Liver (tissue), 3 donors: ENCODE measurements around the gene OR2AJ1.

ENCODE experiments used
- EGR1 ChIP-seq, 2 donors: IDR thresholded peaks; 2 replicates each; pipeline ENCODE4 v1.6.1; 2016 to 2018; ENCODE audit warnings: antibody characterized with exemption in 2 of 2, low read depth in 2 of 2
- FOXA1 ChIP-seq: IDR thresholded peaks from 2 replicates; pipeline ENCODE4 v1.6.1; 2016; ENCODE audit warnings: antibody characterized with exemption
- GABPA ChIP-seq, 2 donors: IDR thresholded peaks in 1 of 2; conservative IDR thresholded peaks in 1 of 2; 2 replicates each; pipeline ENCODE4 v1.6.1; 2016; ENCODE audit warnings: antibody characterized with exemption in 2 of 2, mild to moderate bottlenecking in 1 of 2, moderate library complexity in 1 of 2
- HNF4G ChIP-seq: IDR thresholded peaks from 2 replicates; pipeline ENCODE4 v1.6.1; 2016; ENCODE audit warnings: antibody characterized with exemption
- JUND ChIP-seq, 2 donors: IDR thresholded peaks; 2 replicates each; pipeline ENCODE4 v1.6.1; 2016; ENCODE audit warnings: antibody characterized with exemption in 2 of 2
- RAD21 ChIP-seq, 2 donors: IDR thresholded peaks; 2 replicates each; pipeline ENCODE4 v1.6.1; 2016; ENCODE audit warnings: antibody characterized with exemption in 2 of 2, mild to moderate bottlenecking in 2 of 2
- RXRA ChIP-seq, 2 donors: IDR thresholded peaks; 2 replicates each; pipeline ENCODE4 v1.6.1; 2017 to 2018; ENCODE audit warnings: antibody characterized with exemption in 2 of 2, mild to moderate bottlenecking in 1 of 2
- SP1 ChIP-seq: IDR thresholded peaks from 2 replicates; pipeline ENCODE4 v1.6.1; 2018; ENCODE audit warnings: antibody characterized with exemption, mild to moderate bottlenecking
- TAF1 ChIP-seq: conservative IDR thresholded peaks from 2 replicates; pipeline ENCODE4 v1.6.1; 2016; ENCODE audit warnings: antibody characterized with exemption, mild to moderate bottlenecking
- YY1 ChIP-seq: IDR thresholded peaks from 2 replicates; pipeline ENCODE4 v1.6.1; 2016; ENCODE audit warnings: antibody characterized with exemption, mild to moderate bottlenecking
- TF ChIP-seq, protein P1 (sequence below): IDR thresholded peaks from 2 replicates; pipeline ENCODE4 v1.6.1; 2016; ENCODE audit warnings: antibody characterized with exemption
- TF ChIP-seq, protein P2 (sequence below): fragments of 150-350 bp; IDR thresholded peaks from 2 replicates; pipeline ENCODE4 v1.5.1; 2017; ENCODE audit warnings: improper control_type of control experiment, low read depth, low read length; ENCODE audit not compliant: missing input control
- TF ChIP-seq, protein P3 (sequence below): IDR thresholded peaks from 2 replicates; pipeline ENCODE4 v1.6.1; 2016; ENCODE audit warnings: antibody characterized with exemption, mild to moderate bottlenecking
- TF ChIP-seq, protein P4 (sequence below): IDR thresholded peaks from 2 replicates; pipeline ENCODE4 v1.6.1; 2016; ENCODE audit warnings: antibody characterized with exemption
- donor health status: healthy.
- donor health status: healthy.

DNA sequence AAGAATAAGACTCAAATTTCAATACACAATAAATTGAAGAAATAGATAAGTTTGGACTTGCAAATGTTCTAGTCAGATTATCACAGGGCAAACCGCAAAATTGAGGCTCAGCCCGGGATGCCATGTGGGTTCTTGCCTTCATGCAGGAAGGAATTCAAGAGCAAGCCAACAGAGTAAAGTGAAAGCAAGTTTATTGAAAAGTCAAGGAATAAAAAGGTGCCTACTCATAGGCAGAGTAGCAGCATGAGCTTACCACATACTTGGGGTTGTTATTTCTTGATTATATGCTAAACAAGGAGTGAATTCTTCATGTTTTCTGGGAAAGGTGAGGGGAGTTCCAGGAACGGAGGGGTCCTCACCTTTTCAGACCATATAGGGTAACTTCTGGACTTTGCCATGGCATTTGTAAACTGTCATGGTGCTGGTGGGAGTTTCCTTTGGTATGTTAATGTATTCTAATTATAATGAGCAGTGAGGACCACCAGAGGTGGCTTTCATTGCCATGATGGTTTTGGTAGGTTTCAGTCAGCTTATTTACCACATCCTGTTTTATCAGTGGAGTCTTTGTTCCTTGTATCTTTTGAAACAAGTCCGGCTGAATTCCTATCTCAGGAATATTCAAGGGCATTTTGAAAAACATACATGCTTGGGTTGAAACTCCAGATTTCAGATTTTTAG, 38.4 kb downstream of the OR2AJ1 start:
- TF ChIP-seq, protein P1, sequence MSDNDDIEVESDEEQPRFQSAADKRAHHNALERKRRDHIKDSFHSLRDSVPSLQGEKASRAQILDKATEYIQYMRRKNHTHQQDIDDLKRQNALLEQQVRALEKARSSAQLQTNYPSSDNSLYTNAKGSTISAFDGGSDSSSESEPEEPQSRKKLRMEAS = no peak
- TF ChIP-seq, protein P2, sequence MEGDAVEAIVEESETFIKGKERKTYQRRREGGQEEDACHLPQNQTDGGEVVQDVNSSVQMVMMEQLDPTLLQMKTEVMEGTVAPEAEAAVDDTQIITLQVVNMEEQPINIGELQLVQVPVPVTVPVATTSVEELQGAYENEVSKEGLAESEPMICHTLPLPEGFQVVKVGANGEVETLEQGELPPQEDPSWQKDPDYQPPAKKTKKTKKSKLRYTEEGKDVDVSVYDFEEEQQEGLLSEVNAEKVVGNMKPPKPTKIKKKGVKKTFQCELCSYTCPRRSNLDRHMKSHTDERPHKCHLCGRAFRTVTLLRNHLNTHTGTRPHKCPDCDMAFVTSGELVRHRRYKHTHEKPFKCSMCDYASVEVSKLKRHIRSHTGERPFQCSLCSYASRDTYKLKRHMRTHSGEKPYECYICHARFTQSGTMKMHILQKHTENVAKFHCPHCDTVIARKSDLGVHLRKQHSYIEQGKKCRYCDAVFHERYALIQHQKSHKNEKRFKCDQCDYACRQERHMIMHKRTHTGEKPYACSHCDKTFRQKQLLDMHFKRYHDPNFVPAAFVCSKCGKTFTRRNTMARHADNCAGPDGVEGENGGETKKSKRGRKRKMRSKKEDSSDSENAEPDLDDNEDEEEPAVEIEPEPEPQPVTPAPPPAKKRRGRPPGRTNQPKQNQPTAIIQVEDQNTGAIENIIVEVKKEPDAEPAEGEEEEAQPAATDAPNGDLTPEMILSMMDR = no peak
- no peak for TF ChIP-seq YY1
- TF ChIP-seq, protein P3, sequence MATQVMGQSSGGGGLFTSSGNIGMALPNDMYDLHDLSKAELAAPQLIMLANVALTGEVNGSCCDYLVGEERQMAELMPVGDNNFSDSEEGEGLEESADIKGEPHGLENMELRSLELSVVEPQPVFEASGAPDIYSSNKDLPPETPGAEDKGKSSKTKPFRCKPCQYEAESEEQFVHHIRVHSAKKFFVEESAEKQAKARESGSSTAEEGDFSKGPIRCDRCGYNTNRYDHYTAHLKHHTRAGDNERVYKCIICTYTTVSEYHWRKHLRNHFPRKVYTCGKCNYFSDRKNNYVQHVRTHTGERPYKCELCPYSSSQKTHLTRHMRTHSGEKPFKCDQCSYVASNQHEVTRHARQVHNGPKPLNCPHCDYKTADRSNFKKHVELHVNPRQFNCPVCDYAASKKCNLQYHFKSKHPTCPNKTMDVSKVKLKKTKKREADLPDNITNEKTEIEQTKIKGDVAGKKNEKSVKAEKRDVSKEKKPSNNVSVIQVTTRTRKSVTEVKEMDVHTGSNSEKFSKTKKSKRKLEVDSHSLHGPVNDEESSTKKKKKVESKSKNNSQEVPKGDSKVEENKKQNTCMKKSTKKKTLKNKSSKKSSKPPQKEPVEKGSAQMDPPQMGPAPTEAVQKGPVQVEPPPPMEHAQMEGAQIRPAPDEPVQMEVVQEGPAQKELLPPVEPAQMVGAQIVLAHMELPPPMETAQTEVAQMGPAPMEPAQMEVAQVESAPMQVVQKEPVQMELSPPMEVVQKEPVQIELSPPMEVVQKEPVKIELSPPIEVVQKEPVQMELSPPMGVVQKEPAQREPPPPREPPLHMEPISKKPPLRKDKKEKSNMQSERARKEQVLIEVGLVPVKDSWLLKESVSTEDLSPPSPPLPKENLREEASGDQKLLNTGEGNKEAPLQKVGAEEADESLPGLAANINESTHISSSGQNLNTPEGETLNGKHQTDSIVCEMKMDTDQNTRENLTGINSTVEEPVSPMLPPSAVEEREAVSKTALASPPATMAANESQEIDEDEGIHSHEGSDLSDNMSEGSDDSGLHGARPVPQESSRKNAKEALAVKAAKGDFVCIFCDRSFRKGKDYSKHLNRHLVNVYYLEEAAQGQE = no peak
- TF ChIP-seq RAD21 (IDR thresholded peaks at IDR 0.05) = no peak
- TF ChIP-seq TAF1 = no peak
- no peak for TF ChIP-seq FOXA1
- no peak for TF ChIP-seq JUND (IDR thresholded peaks at IDR 0.05)
- TF ChIP-seq SP1 = no peak
- TF ChIP-seq GABPA (IDR thresholded peaks at IDR 0.05 in 1 of 2, conservative IDR thresholded peaks at IDR 0.05 in 1 of 2) = no peak
- TF ChIP-seq, protein P4, sequence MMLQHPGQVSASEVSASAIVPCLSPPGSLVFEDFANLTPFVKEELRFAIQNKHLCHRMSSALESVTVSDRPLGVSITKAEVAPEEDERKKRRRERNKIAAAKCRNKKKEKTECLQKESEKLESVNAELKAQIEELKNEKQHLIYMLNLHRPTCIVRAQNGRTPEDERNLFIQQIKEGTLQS = no peak
- TF ChIP-seq EGR1 (IDR thresholded peaks at IDR 0.05; ENCODE audit: low read depth in 2 of 2) = no peak
- TF ChIP-seq HNF4G = no peak
- TF ChIP-seq RXRA (IDR thresholded peaks at IDR 0.05) = no peak
